ENCODE results near the gene SCG3.
"Not testable (repeated sequence)": the region's sequence is repeated elsewhere in the genome, so short reads cannot be mapped to it uniquely, and the experiment has no call there.

Gene SCG3

DNA sequence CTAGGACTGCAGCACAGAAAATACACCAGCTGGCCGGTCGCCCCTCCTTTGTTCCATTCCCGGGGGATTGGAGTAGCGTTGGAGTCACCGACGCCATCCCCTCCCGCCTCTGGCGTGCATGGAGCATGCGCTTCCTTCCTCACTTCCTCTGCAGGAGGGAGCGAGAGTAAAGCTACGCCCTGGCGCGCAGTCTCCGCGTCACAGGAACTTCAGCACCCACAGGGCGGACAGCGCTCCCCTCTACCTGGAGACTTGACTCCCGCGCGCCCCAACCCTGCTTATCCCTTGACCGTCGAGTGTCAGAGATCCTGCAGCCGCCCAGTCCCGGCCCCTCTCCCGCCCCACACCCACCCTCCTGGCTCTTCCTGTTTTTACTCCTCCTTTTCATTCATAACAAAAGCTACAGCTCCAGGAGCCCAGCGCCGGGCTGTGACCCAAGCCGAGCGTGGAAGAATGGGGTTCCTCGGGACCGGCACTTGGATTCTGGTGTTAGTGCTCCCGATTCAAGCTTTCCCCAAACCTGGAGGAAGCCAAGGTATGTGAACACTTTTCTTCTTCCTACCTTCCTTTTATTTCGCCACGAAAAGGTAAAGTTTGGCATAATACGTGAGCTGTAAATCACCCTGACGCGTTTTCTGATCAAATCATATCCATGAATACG, at the start of gene SCG3:
TSS of gene SCG3 (plus strand) at position 201 of the 661 bp plus-strand sequence. CDS start at position 454, 253 bp downstream.
- peak; percentile 60 to 67 for DNase-seq (ENCODE audit: low read depth in 2 of 2)

DNA sequence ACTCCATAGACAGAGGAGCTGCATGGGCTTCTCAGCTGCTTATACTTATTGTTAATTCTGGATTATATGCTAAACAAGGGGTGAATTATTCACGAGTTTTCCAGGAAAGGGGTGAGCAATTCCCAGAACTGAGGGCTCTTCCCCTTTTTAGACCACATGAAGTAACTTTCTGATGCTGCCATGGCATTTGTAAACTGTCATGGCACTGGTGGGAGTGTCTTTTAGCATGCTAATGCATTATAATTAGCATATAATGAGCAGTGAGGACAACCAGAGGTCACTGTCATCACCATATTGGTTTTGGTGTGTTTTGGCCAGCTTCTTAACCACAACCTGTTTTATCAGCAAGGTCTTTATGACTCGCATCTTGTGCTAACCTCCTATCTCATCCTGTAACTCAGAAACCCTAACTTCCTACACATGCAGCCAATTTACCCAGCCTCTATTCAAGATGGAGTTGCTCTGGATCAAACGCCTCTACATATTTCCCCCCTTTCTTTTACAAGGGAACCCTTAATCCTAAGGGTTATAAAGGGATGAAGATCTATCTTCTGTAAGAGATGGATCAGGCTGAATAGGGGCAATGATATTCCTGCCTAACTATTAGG, 46.6 kb upstream of the SCG3 start:
- no peak for DNase-seq (ENCODE audit: low read depth in 2 of 2)

DNA sequence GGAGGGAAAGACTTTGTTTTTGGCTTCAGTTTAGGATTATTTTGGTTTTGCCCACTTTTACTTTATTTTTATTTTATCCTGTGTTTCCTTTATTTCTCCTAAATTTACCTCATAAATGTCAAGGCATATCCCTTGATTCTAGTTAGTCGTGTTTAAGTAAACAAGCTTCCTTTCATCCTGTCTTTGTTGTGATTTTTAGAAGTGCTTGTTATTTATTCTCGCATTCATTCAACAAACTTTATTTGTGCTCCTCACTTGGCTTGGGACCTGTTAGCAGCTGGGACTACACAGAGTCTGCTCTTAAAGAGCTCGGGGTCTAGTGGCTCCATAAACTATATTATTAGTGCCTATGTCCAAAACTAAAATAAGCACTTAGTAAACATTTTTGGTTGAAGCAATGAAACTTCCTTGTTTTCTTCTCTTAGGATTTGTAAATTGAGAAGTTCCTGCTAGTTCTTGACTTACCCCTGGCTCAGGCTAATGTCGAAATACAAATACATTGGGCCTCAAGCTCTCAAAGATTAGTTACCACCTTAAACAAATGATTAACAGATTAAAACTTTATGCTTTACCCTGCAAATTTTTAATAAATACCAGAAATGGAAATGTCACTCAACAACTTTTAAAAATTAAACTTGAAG, 39.7 kb upstream of the SCG3 start:
- no peak for DNase-seq (ENCODE audit: low read depth in 2 of 2)

DNA sequence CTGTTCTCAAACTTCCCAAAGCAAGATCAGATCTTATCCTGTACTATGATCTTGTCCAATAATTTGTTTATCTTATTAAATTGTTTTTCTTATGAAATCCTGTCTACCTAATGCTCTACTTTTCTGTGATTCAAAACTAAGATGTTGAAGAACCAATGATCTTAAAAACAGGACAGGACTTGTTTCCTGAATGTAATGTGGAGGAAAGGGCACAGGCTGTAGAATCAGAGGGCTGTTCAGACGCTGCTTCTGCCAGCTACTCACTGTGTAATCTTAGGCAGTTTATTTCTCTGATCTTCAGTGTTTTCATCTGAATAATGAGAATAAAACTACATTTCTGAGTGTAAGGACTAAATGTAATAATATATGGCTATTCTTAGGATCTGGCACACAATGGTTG, 38.6 kb upstream of the SCG3 start:
- no peak for DNase-seq (ENCODE audit: low read depth in 2 of 2)

DNA sequence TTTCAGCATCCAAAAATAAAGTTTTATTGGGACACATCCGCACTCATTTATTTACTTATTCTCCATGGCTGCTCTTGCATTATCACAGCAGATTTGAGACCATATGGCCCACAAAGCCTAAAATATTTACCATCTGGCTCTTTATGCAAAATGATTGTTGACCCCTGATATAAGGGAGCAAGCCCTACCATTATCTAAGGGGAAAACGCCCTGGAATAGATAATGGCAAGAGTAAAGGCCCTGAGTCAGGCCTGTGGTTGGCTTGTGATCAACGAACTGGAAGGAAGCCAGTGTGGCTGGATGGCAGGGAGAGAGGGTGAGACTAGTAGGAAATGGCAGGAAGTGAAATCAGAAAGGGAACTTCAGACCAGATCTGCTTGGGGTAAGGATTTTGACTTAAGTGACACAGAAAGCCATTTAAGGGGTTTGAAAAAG, 34.2 kb upstream of the SCG3 start:
- no peak for DNase-seq (ENCODE audit: low read depth in 2 of 2)

DNA sequence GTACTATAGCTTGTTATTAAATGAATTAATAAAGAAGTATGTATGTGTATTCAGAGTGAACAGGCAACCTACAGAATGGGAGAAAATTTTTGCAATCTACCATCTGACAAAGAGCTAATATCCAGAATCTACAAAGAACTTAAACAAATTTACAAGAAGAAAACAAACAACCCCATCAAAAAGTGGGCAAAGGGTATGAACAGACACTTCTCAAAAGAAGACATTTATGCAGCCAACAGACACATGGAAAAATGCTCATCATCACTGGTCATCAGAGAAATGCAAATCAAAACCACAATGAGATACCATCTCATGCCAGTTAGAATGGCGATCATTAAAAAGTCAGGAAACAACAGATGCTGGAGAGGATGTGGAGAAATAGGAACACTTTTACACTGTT, 33.2 kb upstream of the SCG3 start:
- not testable (repeated sequence) for DNase-seq (ENCODE audit: low read depth in 2 of 2)

DNA sequence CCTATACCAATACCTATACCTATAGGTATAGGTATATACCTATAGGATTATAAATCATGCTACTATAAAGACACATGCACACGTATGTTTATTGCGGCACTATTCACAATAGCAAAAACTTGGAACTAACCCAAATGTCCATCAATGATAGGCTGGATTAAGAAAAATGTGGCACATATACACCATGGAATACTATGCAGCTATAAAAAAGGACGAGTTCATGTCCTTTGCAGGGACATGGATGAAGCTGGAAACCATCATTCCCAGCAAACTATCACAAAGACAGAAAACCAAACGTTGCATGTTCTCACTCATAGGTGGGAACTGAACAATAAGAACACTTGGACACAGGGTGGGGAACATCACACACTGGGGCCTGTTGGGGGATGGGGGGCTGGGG, 32.7 kb upstream of the SCG3 start:
- not testable (repeated sequence) for DNase-seq (ENCODE audit: low read depth in 2 of 2)

DNA sequence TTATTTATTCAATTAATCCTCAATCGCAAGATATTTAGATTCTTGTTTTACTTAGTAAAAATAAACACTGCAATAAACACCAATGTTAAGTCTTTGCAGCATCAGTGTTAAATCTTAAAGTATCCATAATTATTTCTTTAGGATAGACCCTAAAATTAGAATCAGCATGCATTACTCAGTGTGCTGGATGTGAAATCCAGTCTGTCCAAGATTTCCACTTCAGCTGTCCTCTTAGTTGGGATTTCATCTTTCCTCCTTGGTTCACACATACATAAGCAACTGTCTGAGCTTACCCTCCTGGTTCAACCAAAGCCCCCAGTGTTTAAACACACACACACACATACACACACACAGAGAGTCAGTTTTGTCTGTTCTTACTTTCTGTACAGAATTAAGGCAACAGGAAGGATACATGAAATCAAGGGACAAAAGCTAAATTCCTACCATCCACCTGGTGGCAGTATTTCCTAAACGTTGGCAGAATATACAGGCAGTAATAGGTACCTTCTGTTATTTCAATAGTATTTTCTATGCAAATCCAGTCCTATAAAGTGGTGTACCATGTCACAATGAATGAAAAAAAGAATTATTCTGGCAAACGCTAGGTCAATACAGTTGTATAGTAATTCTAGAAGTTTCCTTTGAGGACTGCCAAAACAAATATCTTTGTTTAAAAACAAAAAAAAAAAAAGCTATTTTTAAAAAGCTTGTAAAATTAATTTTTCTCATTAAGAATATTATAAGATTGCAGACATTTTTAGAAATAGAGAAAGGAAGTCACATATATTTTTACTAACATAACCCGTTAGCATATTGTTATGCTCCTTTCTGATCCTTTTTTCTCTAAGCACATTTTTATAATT, 31.4 kb upstream of the SCG3 start:
- peak in 1 of 2 donors; percentile 13 for DNase-seq (ENCODE audit: low read depth in 2 of 2)

DNA sequence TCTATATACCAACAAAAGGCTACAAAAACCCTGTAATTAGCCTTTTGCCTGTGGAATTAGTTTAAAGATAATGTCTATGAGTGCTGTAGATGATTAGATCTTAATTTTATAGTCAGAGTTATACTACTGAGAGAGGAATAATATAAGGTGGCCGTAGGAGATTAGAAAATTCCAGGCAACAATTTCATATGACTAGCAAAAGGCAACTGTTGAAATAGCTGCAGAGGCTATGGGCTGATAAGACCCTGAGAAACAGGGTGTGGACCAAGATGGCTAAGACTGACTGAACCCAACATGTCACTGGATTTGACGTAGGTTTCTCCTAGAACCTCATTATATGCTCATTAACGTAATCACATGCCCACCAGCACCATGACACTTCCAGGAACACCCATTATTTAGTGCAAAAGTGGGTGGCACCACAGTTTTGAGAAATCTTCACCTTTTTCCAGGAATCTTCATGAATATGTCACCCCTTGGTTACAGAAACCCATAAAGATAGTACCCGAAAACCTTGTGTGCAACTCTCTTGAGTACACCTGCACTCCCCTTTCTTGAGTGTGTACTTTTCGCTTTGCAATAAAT, 29.1 kb upstream of the SCG3 start:
- no peak for DNase-seq (ENCODE audit: low read depth in 2 of 2)

DNA sequence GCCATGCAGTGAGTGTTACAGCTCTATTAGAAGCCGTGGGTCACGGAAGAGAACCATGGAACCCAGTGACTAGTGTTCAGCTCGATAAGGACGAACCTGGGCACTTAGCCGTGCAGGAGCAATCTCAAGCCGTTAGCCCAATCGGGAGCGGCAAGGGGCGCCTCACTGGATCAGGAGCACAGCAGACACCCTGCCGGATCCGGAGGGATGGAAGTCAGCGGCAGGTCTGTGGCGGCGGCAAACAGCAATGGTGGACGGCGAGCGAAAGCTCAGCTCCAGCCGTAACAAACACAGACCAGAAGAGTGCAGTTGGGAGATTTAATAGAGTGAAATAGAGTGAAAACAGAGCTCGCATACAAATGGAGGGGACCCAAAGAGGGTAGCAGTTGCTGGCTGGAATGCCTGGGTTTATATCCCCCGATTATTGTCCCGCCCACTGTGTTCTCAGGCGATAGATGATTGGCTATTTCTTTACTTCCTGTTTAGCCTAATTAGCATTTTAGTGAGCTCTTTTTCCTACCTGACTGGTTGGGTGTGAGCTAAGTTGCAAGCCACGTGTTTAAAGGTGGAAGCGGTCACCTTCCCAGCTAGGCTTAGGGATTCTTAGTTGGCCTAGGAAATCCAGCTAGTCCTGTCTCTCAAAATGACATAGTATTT, 25.8 kb upstream of the SCG3 start:
- not testable (repeated sequence) for DNase-seq (ENCODE audit: low read depth in 2 of 2)

DNA sequence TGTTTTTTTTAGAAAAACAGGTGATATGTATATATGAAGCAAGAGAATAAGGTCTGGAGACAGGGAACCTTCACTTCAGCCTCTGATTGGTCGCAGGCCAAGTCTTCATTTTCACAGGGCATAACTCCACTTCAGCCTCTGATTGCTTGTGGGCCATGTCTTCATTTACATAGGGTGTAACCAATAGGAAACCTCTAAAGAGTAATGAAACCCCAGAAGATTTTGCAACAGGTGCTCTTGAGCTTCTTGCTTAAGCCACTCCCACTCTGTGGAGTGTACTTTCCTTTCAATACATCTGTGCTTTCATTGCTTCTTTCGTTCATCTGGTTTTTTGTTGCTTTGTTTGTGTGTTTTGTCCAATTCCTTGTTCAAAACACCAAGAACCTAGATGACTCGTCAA, 22.6 kb upstream of the SCG3 start:
- DNase-seq (ENCODE audit: low read depth in 2 of 2) = no peak

DNA sequence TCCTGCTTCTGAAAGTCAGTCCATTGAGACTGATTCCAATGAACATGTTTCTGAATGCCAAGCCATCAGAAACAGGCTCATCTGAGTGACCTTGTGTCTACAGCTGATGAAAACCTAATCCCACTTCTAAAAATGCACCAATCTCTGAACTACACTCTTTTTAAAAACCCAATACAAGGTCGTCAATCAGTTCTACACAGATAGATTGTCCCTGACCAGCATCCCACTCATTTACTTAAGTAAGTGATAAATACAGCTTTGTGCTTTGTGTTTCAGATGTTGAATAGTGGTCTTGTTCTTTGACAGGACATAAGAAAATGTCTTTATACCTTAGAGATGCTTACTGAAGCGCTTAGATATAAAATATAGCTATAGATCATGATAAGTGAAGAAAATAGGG, 20.2 kb upstream of the SCG3 start:
- DNase-seq (ENCODE audit: low read depth in 2 of 2) = no peak

DNA sequence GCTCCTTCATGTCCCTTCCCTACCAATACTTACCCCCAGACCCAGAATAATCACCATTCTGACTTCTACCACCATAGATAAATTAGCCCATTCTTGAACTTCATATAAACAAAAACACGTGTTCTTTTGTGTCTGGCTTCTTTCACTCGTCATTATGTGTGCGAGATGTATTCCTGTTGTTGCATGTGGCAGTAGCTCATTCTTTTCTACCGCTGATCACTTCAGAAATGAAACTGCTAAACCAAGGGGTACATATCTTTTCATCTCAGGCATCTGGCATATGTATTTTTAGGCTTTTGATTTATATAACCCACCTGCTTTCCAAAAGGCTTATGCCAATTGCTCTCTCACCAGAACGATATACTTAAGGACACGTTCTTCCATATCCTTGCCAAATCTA, 13.8 kb upstream of the SCG3 start:
- DNase-seq (ENCODE audit: low read depth in 2 of 2) = no peak

DNA sequence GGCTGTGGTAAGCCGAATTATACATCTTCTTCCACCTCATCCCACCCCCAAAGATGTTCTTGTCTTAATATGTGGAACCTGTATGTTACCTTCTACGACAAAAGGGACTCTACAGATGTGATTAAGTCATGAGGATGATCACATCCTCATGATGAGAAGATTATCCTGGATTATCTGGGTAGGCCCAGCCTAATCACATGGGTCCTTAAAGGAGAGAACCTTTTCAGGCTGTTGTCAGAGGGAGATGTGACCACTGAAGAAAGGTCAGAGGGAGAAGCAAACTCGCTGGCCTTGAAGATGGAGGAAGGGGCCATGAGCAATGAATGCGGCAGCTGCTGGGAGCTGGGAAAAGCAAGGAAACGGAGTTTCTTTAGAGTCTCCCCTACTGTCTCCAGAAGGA, 12.9 kb upstream of the SCG3 start:
- DNase-seq (ENCODE audit: low read depth in 2 of 2) = no peak

DNA sequence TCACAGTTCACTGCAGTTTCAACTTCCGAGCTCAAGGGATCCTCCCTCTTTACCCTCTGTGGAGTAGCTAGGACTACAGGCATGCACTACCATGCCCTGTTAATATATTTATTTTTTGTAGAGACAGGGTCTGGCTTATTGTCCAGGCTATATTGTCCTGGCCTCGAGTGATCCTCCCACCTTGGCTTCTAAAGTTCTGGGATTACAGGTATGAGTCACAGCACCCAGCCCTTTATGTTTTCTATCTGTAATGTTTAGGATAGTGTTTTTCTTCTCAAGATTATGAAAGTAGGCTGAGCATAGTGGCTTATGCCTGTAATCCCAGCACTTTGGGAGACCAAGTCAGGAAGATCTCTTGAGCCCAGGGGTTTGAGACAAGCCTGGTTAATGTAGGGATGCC, 11.9 kb upstream of the SCG3 start:
- no peak for DNase-seq (ENCODE audit: low read depth in 2 of 2)

DNA sequence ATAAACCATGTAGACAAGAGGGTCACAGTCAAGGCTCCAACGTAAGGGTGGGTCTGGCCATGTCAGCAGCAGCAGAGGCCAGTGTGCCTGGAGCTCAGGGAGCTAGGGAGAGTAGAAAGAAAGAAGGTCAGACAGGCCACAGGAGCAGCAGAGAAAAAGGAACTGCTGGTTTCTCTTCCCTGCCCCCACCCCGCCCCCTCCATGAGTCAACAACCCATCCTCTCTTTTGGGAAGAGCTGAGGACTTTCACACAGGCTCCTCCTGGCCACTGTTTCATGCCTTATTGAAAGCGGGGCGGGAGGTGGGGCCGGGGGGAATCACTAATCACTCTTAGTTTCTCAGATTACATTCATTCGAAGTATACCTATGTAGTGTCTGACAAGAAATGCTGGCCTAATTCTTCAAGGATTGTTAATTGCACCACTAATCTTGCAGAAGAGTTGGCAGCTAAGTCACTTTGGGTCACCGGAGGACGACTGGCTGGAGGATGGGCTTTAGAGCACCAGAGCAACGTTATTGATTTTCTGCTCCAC, 9.1 kb upstream of the SCG3 start:
- DNase-seq (ENCODE audit: low read depth in 2 of 2) = no peak

DNA sequence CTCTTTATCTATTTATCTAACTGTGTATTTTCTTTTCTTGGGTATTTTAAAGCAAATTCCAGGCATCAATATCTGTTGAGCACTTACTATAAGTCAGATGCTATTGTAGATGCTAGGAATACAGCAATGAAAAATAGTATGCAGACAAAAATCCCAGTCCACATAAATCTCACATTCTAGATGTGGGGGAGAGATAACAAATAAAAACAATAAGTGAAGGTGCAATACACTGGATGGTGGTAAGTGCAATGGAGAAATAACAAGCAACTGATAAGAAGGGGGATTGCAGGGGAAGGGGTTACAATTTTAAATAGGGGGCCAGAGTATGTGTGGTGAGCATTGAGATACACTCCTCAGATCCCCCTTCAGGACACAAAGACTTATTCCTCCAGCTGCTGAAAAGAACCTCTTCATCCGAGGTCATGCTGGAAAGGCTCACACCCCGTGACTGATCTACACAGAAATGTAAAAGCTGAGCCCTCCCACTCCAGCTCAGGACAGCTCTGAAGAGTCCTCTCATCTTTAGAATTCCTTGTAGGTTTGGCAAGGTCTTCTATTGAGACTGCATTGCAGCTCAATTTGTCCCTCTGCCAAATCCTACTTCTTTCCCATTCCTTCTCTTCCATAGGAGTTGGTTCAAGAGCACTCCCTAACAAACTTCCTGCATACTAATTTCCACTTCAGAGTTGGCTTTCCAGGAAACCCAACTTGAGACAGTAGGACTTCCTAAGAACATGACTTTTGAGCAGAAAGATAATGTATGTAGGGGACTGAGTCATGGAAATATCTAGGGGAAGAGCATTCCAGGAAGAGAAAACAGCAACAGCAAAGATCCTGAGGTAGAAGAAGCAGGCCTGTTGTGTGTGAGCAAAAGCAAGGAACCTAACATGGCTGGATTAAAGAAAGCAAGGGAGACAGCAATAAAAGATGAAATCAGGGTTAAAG, 8.1 kb upstream of the SCG3 start:
- no peak for DNase-seq (ENCODE audit: low read depth in 2 of 2)

DNA sequence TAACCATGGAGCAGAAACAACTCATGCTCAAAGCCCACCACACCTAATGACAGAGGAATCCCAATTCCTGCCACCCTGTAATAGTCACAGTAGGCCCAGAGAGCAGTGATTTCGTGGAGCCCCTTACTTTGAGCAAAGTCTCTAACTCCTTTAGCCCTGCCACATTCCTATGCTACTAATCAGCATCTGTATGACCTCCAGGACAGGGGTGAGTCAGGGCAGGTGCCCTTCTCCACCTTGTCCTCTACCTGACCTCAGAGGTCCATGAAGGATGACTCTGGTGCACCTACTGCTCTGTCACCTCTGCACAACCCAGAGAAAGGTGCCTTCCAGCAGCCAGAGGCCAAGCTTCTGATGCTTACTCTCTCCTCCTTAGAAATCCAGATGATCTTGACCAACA, 6.1 kb upstream of the SCG3 start:
- no peak for DNase-seq (ENCODE audit: low read depth in 2 of 2)

DNA sequence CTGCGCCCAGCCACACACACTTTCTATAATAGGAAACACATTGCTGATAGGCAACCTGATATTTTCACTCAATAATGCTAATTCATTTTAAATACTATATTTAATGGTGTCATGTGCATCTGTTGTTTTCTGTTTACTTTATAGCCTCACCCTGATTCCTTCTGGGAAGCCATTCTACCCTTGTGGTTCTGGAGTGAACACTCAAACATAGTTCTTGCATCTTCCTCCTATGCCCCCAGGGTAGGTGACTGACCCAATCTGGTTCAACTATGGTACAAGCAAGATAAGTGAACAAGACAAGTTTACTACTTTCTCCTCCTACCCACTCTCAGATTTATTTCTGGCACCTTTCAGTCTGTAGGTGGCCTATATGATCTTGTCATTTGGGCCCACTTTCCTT, 4.3 kb upstream of the SCG3 start:
- no peak for DNase-seq (ENCODE audit: low read depth in 2 of 2)

DNA sequence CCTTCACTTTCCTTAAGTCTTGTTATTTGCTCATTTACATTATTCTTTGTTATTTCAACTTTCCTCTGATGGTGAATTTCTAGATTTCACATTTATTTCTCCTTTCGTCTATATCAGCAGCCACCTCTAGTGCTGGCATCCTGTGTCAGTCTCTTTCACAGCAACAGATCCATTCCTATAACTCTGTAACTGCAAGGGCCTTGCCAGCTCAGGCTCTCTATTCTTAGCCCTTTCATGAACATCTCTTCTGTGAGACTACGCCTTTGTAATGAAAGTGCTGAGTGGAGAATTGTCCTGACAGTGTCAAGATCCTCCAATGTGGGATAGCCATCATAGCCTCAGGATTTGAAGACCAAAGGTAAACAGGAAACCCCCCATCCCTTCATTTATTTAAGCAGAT, 3.9 kb upstream of the SCG3 start:
- DNase-seq (ENCODE audit: low read depth in 2 of 2) = no peak

All from stimulated activated CD4-positive, alpha-beta T cell treated with anti-CD3 and anti-CD28 coated beads, Interleukin-4, amount 100 ng/mL, for 48 hours (primary cell).